Adrenal gland (tissue), 12 donors: ENCODE measurements around the gene MEFV. TPM values are rescaled to one million over a fixed set of nuclear protein-coding genes. Genes with fewer than 3 reads are reported as not detected.

Experiments used
- DNase-seq, 7 donors: peaks; one replicate each; pipeline ENCODE4 v3.0.0-alpha.2; 2019 to 2020
- H3K27ac ChIP-seq, 5 donors: fragments of 200-600 bp; sonication (generic) in 4 of 5; 1 replicate in 3 of 5; 2 replicates in 2 of 5; pipeline versions ENCODE4 v1.5.1 to v1.8.0; 2016 to 2020; ENCODE audit warnings: mild to moderate bottlenecking in 1 of 5
- H3K27me3 ChIP-seq: fragments of 200-600 bp; 2 replicates; pipeline ENCODE4 v1.8.0; 2021
- H3K36me3 ChIP-seq, 2 donors: fragments of 200-600 bp; replicated peaks in 1 of 2; 1 replicate in 1 of 2; 2 replicates in 1 of 2; pipeline versions ENCODE4 v1.5.1 to v1.8.0; 2018 to 2022
- H3K4me1 ChIP-seq, 2 donors: fragments of 200-600 bp; replicated peaks in 1 of 2; 1 replicate in 1 of 2; 2 replicates in 1 of 2; pipeline versions ENCODE4 v1.5.1 to v1.8.0; 2018 to 2021
- H3K4me3 ChIP-seq, 4 donors: fragments of 200-600 bp; sonication (generic) in 3 of 4; one replicate each; pipeline ENCODE4 v1.5.1; 2016 to 2018
- H3K9me3 ChIP-seq, 3 donors: fragments of 200-600 bp; sonication (generic) in 1 of 3; replicated peaks in 1 of 3; 1 replicate in 2 of 3; 2 replicates in 1 of 3; pipeline versions ENCODE4 v1.5.1 to v1.8.0; 2016 to 2021
- POLR2A ChIP-seq, 2 donors: fragments of 450-650 bp; IDR thresholded peaks; one replicate each; pipeline ENCODE4 v1.6.1; 2017; ENCODE audit warnings: antibody characterized with exemption in 2 of 2, mild to moderate bottlenecking in 2 of 2, moderate library complexity in 1 of 2
- WGBS, 4 donors: extraction: QIAGEN DNeasy Blood & Tissue Kit in 2 of 4; methylation state at CpG; one replicate each; pipeline versions ENCODE4 v1.1.5 to v1.1.7; 2013 to 2017; 5-methylcytosine and 5-hydroxymethylcytosine counted together
- intact Hi-C, 2 donors: fragments of 100-400 bp; cut with DNase I; formaldehyde crosslinking; loops; one replicate each; pipeline versions ENCODE4 v1.14.1 to v1.15.0; 2022 to 2023
- polyA plus RNA-seq, 3 donors: library from polyadenylated mRNA; stranded (reverse); fragments of 200-250 nt in 2 of 3; fragments of 350-450 nt in 1 of 3; fragmentation: Illumina TruSeq in 1 of 3; extraction: RNeasy Lipid Tissue Mini Kit (QIAGEN cat#74804) in 1 of 3; gene quantifications; one replicate each; pipeline ENCODE4 v1.2.3, GENCODE V29; 2013 to 2014
- total RNA-seq, 9 donors: library from RNA; depleted of rRNA in 4 of 9; stranded (reverse); fragments of >200 nt in 4 of 9; fragments of 120-200 nt in 1 of 9; fragmentation: NEBNext Ultra II Directional in 1 of 9; extraction: Animal tissue kit (Norgen Biotek cat#: 25700) in 1 of 9; gene quantifications; one replicate each; pipeline versions ENCODE4 v1.1.0 to v1.2.4, GENCODE V29; 2013 to 2023
- TF ChIP-seq, protein P1 (sequence below), 6 experiments: fragments of 450-650 bp in 4 of 6; fragments of 200-600 bp in 2 of 6; sonication (generic) in 1 of 6; IDR thresholded peaks; 1 replicate in 5 of 6; 2 replicates in 1 of 6; pipeline versions ENCODE4 v1.5.1 to v1.8.0; 2016 to 2021; ENCODE audit warnings: antibody characterized with exemption in 6 of 6, mild to moderate bottlenecking in 2 of 6, moderate library complexity in 1 of 6
- donor health status: healthy with polysubstance abuse.
- donor health status: Bipolar disorder and iron deficiency.
- donor health status: DM: yes; HTN: yes; CAD: no.
- donor health status: DM: no; HTN: no; CAD: no.
- donor health status: DM: no; HTN: no; CAD: no.
- donor health status: DM: yes; HTN: yes; CAD: no.

Gene MEFV
- total and polyA plus RNA-seq, 12 donors, result 0.39 to 7.8 (median 3.0) TPM

GRCh38 chr16:3282730-3283542 is 26.5 kb upstream of the MEFV start, which contains the start of gene ZNF263:
ZNF263 (plus strand) TSS chr16:3283491; CDS start chr16:3283819, 328 bp downstream.
- peaks cover 0 to under 1% (median 0%) of the 10 kb centered on the region in 3 donors for H3K9me3 ChIP-seq
- H3K36me3 ChIP-seq, result peaks cover 0 to 16% of the 10 kb centered on the region in 2 donors
- H3K4me3 ChIP-seq, result peak within 1 kb of the TSS; percentile 62 to 86 (median 86)
- TF ChIP-seq, protein P1, sequence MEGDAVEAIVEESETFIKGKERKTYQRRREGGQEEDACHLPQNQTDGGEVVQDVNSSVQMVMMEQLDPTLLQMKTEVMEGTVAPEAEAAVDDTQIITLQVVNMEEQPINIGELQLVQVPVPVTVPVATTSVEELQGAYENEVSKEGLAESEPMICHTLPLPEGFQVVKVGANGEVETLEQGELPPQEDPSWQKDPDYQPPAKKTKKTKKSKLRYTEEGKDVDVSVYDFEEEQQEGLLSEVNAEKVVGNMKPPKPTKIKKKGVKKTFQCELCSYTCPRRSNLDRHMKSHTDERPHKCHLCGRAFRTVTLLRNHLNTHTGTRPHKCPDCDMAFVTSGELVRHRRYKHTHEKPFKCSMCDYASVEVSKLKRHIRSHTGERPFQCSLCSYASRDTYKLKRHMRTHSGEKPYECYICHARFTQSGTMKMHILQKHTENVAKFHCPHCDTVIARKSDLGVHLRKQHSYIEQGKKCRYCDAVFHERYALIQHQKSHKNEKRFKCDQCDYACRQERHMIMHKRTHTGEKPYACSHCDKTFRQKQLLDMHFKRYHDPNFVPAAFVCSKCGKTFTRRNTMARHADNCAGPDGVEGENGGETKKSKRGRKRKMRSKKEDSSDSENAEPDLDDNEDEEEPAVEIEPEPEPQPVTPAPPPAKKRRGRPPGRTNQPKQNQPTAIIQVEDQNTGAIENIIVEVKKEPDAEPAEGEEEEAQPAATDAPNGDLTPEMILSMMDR (IDR thresholded peaks at IDR 0.05), result peak in 2 of 6 experiments; percentile 18
- TF ChIP-seq POLR2A (IDR thresholded peaks at IDR 0.05), result peak in 1 of 2 donors; percentile 72
- DNase-seq, result peak; percentile 96 to 98 (median 97)
- H3K4me1 ChIP-seq, result peaks cover 11 to 22% of the 10 kb centered on the region in 2 donors
- 0 to 1% (median 0%) methylated on average over 22 to 72 of the region's 72 CpGs for WGBS, 4 donors
- H3K27ac ChIP-seq, result peak within 1 kb of the TSS; percentile 90 to 99 (median 98)
- intact Hi-C loops, result no loop called here
- H3K27me3 ChIP-seq, result no peaks in the 10 kb centered on the region

GRCh38 chr16:3282103-3282729 is 25.8 kb upstream of the MEFV start:
- intact Hi-C loops, result no loop called here
- Histone ChIP-seq H3K4me1 (peaks cover 11 to 22% of the 10 kb centered on the region in 2 donors), H3K27me3 (no peaks in the 10 kb centered on the region), H3K36me3 (peaks cover 0 to 16% of the 10 kb centered on the region in 2 donors), H3K4me3 (peak overlapping the region; percentile 6 to 86 (median 82)), H3K27ac (peak overlapping the region; percentile 90 to 99 (median 98)), H3K9me3 (no peaks in the 10 kb centered on the region)
- 10 to 22% (median 17%) methylated on average over 15 to 29 of the region's 29 CpGs for WGBS, 4 donors
- DNase-seq, result no peak
- no peak for TF ChIP-seq POLR2A (IDR thresholded peaks at IDR 0.05)
- TF ChIP-seq, protein P1 (IDR thresholded peaks at IDR 0.05), result no peak

DNA sequence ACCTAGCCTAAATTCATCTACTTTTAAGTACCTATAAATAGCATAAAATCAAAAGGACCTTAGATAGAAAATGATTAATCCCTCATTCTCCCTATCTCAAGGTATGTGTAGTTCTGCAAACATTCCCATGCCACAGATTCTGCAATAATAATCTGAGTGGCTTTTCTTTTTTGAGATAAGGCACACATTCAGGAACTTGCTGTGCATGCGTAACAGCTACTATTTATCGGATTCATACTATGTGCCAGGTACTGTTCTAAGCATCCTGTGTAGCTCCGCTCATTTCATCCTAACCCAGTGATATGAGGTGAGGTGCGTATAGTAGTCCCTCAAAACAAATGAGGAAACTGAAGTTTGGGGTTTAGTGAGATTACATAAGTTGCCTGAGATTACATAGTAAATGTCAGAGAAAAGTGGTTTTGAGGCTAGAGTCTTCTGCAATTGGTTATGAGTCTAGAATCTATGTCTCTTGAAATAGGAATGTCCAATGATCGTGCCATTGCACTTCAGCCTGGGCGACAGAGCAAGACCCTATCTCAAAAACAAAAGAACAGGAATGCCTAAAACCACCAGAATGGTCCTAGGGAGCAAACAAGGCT is 24.9 kb upstream of the MEFV start:
- peaks cover 0 to 9% of the 10 kb centered on the region in 2 donors for H3K36me3 ChIP-seq
- no peaks in the 10 kb centered on the region for H3K9me3 ChIP-seq
- peaks cover 11 to 22% of the 10 kb centered on the region in 2 donors for H3K4me1 ChIP-seq
- no peak for TF ChIP-seq POLR2A (IDR thresholded peaks at IDR 0.05)
- TF ChIP-seq, protein P1 (IDR thresholded peaks at IDR 0.05), result no peak
- intact Hi-C loops, result no loop called here
- DNase-seq, result no peak
- no peak overlapping the region for H3K27ac ChIP-seq
- 89 to 93% (median 89%) methylated on average over 6 of the region's 6 CpGs for WGBS, 4 donors
- no peak overlapping the region for H3K4me3 ChIP-seq
- no peaks in the 10 kb centered on the region for H3K27me3 ChIP-seq

DNA sequence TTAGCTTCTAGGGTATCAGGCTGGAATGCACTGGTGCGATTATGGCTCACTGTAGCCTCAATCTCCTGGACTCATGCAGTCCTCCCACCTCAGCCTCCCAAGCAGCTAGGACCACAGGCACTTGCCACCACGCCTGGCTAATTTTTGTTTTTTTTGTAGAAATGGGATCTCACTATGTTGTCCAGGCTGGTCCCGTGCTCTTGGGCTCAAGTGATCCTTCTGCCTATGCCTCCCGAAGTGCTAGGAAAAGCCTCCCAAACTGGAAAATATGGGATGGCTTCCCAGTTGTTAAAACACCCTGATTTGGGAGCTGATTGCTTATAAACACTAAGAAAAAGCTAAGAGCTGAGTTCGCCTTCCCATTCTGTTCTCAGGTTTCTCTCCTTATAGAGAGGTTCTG is 20.2 kb upstream of the MEFV start:
- H3K27me3 ChIP-seq, result no peaks in the 10 kb centered on the region
- no peaks in the 10 kb centered on the region for H3K9me3 ChIP-seq
- H3K4me3 ChIP-seq, result no peak overlapping the region
- DNase-seq, result peak in 2 of 7 donors; percentile 3 to 25
- TF ChIP-seq, protein P1 (IDR thresholded peaks at IDR 0.05), result no peak
- TF ChIP-seq POLR2A (IDR thresholded peaks at IDR 0.05), result no peak
- no peaks in the 10 kb centered on the region for H3K36me3 ChIP-seq
- intact Hi-C loops, result no loop called here
- no peak overlapping the region for H3K27ac ChIP-seq
- no peaks in the 10 kb centered on the region for H3K4me1 ChIP-seq
- WGBS, 4 donors, result 78 to 94% (median 81%) methylated on average over 5 of the region's 5 CpGs
